GM12878 (cell line): ENCODE data around the gene GNB5. TPM values are rescaled to one million over a fixed set of nuclear protein-coding genes. Genes with fewer than 3 reads are reported as not detected.

Experiments
- ATAC-seq: fragments of 200-7000 bp; cut with Tn5 transposase; 3 replicates; pipeline ENCODE4 v1.9.1; 2020; ENCODE audit warnings: mild to moderate bottlenecking, moderate library complexity
- BruUV-seq: library from RNA; stranded (reverse); fragments of 400-500 nt; replicated peaks from 2 replicates; lab custom pipeline; 2021; lab: Mats Ljungman, UMichigan
- CTCF ChIA-PET: fragments of 300-600 bp; sonication (Branson Sonifier 250); formaldehyde crosslinking; extraction: SDS; loops from one replicate; lab custom pipeline; 2021; ENCODE audit warnings: inconsistent platforms; lab: Yijun Ruan, JAX
- POLR2A ChIA-PET: fragments of 350-600 bp; formaldehyde crosslinking; extraction: SDS; loops from one replicate; lab custom pipeline; 2021; ENCODE audit warnings: inconsistent platforms; lab: Charles Lee
- RAD21 ChIA-PET: fragments of 300-600 bp; sonication (Branson Sonifier 250); formaldehyde crosslinking; loops from one replicate; lab custom pipeline; 2023; ENCODE audit warnings: antibody characterized with exemption; ENCODE audit not compliant: unreplicated experiment; lab: Charles Lee
- SMC1A ChIA-PET: fragments of 300-600 bp; sonication (Branson Sonifier 250); formaldehyde crosslinking; loops from one replicate; lab custom pipeline; 2023; ENCODE audit not compliant: unreplicated experiment, uncharacterized antibody; lab: Charles Lee
- DNase-seq: peaks from one replicate; pipeline ENCODE4 v3.0.0-alpha.2; 2011; ENCODE audit warnings: low read depth, low spot score
- FAIRE-seq: peaks from 3 replicates; lab custom pipeline; 2011; peaks lifted over from hg19 to GRCh38; lab: Jason Lieb, UNC
- H2AFZ ChIP-seq: 2 replicates; pipeline ENCODE4 v1.6.0; 2011; ENCODE audit warnings: low read depth, low read length, control low read depth; ENCODE audit not compliant: control insufficient read depth
- H3K27ac ChIP-seq: 2 replicates; pipeline ENCODE4 v1.5.1; 2011; ENCODE audit warnings: control low read depth; ENCODE audit not compliant: control insufficient read depth, insufficient read depth
- H3K27me3 ChIP-seq, 2 experiments: replicated peaks in 1 of 2; 2 replicates each; pipeline versions ENCODE4 v1.6.0 to v1.6.1; 2011; ENCODE audit warnings: low read length in 1 of 2; ENCODE audit not compliant: control insufficient read depth in 2 of 2, insufficient read depth in 2 of 2
- H3K36me3 ChIP-seq, 2 experiments: 2 replicates each; pipeline ENCODE4 v1.5.1; 2011; ENCODE audit warnings: low read length in 1 of 2; ENCODE audit not compliant: control insufficient read depth in 2 of 2, insufficient read depth in 2 of 2
- H3K4me1 ChIP-seq: 2 replicates; pipeline ENCODE4 v1.6.1; 2011; ENCODE audit warnings: mild to moderate bottlenecking, low read length, moderate library complexity, mixed read lengths; ENCODE audit not compliant: control insufficient read depth, insufficient read depth
- H3K4me2 ChIP-seq: 2 replicates; pipeline ENCODE4 v1.6.0; 2011; ENCODE audit warnings: control low read depth; ENCODE audit not compliant: control insufficient read depth, insufficient read depth
- H3K4me3 ChIP-seq: fragments of 200-600 bp; sonication (generic); 2 replicates; pipeline ENCODE4 v1.5.1; 2016
- H3K79me2 ChIP-seq: 2 replicates; pipeline ENCODE4 v1.6.0; 2011; ENCODE audit warnings: low read length; ENCODE audit not compliant: control insufficient read depth, insufficient read depth
- H3K9ac ChIP-seq: 2 replicates; pipeline ENCODE4 v1.8.0; 2011; ENCODE audit warnings: low read length, control low read depth, mixed read lengths; ENCODE audit not compliant: control insufficient read depth, insufficient read depth
- H3K9me3 ChIP-seq: replicated peaks from 3 replicates; pipeline ENCODE4 v1.5.1; 2011; ENCODE audit warnings: mild to moderate bottlenecking, low read length; ENCODE audit not compliant: control insufficient read depth, insufficient read depth
- H4K20me1 ChIP-seq: 2 replicates; pipeline ENCODE4 v1.6.0; 2011; ENCODE audit not compliant: control insufficient read depth, insufficient read depth
- ATF7 ChIP-seq: fragments of 450-650 bp; IDR thresholded peaks from 2 replicates; pipeline ENCODE4 v1.6.1; 2016; ENCODE audit warnings: low read depth, mild to moderate bottlenecking
- BHLHE40 ChIP-seq, 2 experiments: fragments of 450-650 bp in 1 of 2; IDR thresholded peaks; 2 replicates each; pipeline ENCODE4 v1.6.1; 2011 to 2017; ENCODE audit warnings: low read depth in 2 of 2, borderline replicate concordance in 1 of 2, improper control_type of control experiment in 1 of 2, low read length in 1 of 2, mild to moderate bottlenecking in 1 of 2
- BRCA1 ChIP-seq: IDR thresholded peaks from 2 replicates; pipeline ENCODE4 v1.6.1; 2011; ENCODE audit warnings: low read depth, low read length, improper control_type of control experiment
- EGR1 ChIP-seq, 2 experiments: IDR thresholded peaks; 1 replicate in 1 of 2; 2 replicates in 1 of 2; pipeline ENCODE4 v1.6.1; 2011 to 2012; ENCODE audit warnings: low read depth in 2 of 2, low read length in 2 of 2, borderline replicate concordance in 1 of 2, mild to moderate bottlenecking in 1 of 2, moderate library complexity in 1 of 2
- ESRRA ChIP-seq: IDR thresholded peaks from 2 replicates; pipeline ENCODE4 v1.6.1; 2012; ENCODE audit warnings: mild to moderate bottlenecking, low read length, improper control_type of control experiment
- GATAD2B ChIP-seq: fragments of 450-650 bp; conservative IDR thresholded peaks from 2 replicates; pipeline ENCODE4 v1.6.1; 2017; ENCODE audit warnings: low read depth, mild to moderate bottlenecking, moderate library complexity
- JUNB ChIP-seq: IDR thresholded peaks from 2 replicates; pipeline ENCODE4 v1.6.1; 2016; ENCODE audit warnings: antibody characterized with exemption, mild to moderate bottlenecking
- PAX5 ChIP-seq: IDR thresholded peaks from 2 replicates; pipeline ENCODE4 v1.6.1; 2011; ENCODE audit warnings: low read depth, low read length, borderline replicate concordance
- REST ChIP-seq: IDR thresholded peaks from 2 replicates; pipeline ENCODE4 v1.6.1; 2012; ENCODE audit warnings: mild to moderate bottlenecking, low read depth, low read length
- TCF12 ChIP-seq: IDR thresholded peaks from 2 replicates; pipeline ENCODE4 v1.6.1; 2011; ENCODE audit warnings: low read depth, mild to moderate bottlenecking, low read length
- YY1 ChIP-seq: IDR thresholded peaks from 2 replicates; pipeline ENCODE4 v1.6.1; 2011; ENCODE audit warnings: low read depth, mild to moderate bottlenecking, low read length
- ZZZ3 ChIP-seq: IDR thresholded peaks from 2 replicates; pipeline ENCODE4 v1.6.1; 2011; ENCODE audit warnings: low read depth; ENCODE audit not compliant: control insufficient read depth, insufficient read length
- WGBS: methylation state at CpG from one replicate; pipeline ENCODE4 v1.1.6; 2016; ENCODE audit warnings: low lambda C conversion rate; ENCODE audit not compliant: insufficient replicate concordance, insufficient coverage; ENCODE audit errors: missing lambda C conversion rate; 5-methylcytosine and 5-hydroxymethylcytosine counted together
- in situ Hi-C: fragments of 300-500 bp; cut with MboI; formaldehyde crosslinking; loops from 9 replicates; pipeline ENCODE4 v1.14.3; 2018; ENCODE audit warnings: mixed read lengths
- intact Hi-C: fragments of 100-400 bp; cut with micrococcal nuclease; formaldehyde crosslinking; loops from one replicate; pipeline ENCODE4 v1.14.2; 2022; ENCODE audit not compliant: unreplicated experiment
- polyA plus RNA-seq, 11 experiments: library from polyadenylated mRNA; depleted of rRNA in 4 of 11; unstranded in 6 of 11; stranded (reverse) in 5 of 11; fragments of >200 nt; fragmentation: Nextera tagmentation in 4 of 11; fragmentation: Illumina TruSeq in 1 of 11; extraction: Ambion mirVana in 4 of 11; extraction: Trizol in 1 of 11; gene quantifications; 1 replicate in 1 of 11; 2 replicates in 10 of 11; pipeline versions ENCODE4 v1.2.1 to v1.2.3, GENCODE V29; 2011 to 2016; ENCODE audit warnings: inconsistent platforms in 2 of 11, missing spikeins in 2 of 11, low read depth in 1 of 11
- total RNA-seq, 4 experiments: library from RNA; depleted of rRNA in 3 of 4; stranded (reverse); fragments of >200 nt in 3 of 4; fragmentation: Illumina TruSeq in 1 of 4; extraction: Trizol in 1 of 4; gene quantifications; 2 replicates each; pipeline versions ENCODE4 v1.2.1 to v1.2.3, GENCODE V29; 2013 to 2021
- TF ChIP-seq, protein P1 (sequence below): IDR thresholded peaks from 2 replicates; pipeline ENCODE4 v1.6.1; 2012; ENCODE audit warnings: low read depth, low read length, improper control_type of control experiment
- TF ChIP-seq, protein P2 (sequence below): fragments of 450-650 bp; IDR thresholded peaks from 2 replicates; pipeline ENCODE4 v1.6.1; 2014; ENCODE audit warnings: mild to moderate bottlenecking
- TF ChIP-seq, protein P3 (sequence below): IDR thresholded peaks from 2 replicates; pipeline ENCODE4 v1.6.1; 2011; ENCODE audit warnings: borderline replicate concordance, low read depth, mild to moderate bottlenecking, moderate library complexity, mixed read lengths, low read length; ENCODE audit not compliant: insufficient read depth; ENCODE audit errors: extremely low read length

The GNB5 gene
- total and polyA plus RNA-seq, 10 of the 15 experiments (the other 5 are each of a cell fraction or from before 2014, with no cell fraction given) = 2.4 to 25.9 (median 15.2) TPM

DNA sequence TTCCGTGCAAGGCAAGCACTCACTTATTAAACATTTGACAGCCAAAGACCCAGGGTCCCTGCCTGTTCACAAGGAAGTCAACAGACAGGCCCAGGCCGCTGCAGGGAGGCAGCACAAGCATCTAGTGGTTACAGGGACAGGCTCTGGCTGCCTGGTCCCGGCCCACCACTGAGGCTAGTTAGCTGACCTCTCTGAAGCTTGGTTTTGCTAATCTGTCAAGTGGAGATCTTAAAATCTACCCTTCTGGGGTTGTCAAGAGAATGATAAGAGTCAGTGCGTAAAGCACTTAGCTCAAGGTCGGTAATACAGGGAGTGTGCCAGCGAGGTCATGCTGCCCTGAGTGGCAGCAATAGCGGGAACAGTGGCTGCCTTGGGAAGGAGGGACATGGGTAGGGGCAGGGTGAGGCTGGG lies 6.0 kb downstream of the GNB5 start:
- WGBS = 67% methylated on average over 7 of the region's 7 CpGs
- Histone ChIP-seq H3K9ac (no peak overlapping the region), H3K4me3 (no peak overlapping the region), H2AFZ (no peak overlapping the region), H3K27ac (no peak overlapping the region), H3K79me2 (no peaks in the 10 kb centered on the region), H4K20me1 (no peaks in the 10 kb centered on the region), H3K36me3 (no peaks in the 10 kb centered on the region), H3K4me1 (peaks cover 5% of the 10 kb centered on the region), H3K9me3 (no peaks in the 10 kb centered on the region), H3K27me3 (no peaks in the 10 kb centered on the region), H3K4me2 (no peak overlapping the region)
- ChIA-PET POLR2A (no interaction called here), RAD21 (interaction anchor here (1.4 to 2.7 kb wide), 6 partner anchors 24 to 43 kb away, joined by 3 to 43 read pairs (median 12); no protein-coding TSS in a partner anchor), CTCF (interaction anchor here (0.6 to 10.0 kb wide), 17 partner anchors 9 to 277 kb away, joined by 3 to 235 read pairs (median 6); no protein-coding TSS in a partner anchor), SMC1A (interaction anchor here (1.1 to 4.8 kb wide), 10 partner anchors 9 to 249 kb away, joined by 4 to 93 read pairs (median 11); no protein-coding TSS in a partner anchor)
- intact Hi-C loops = loop anchor here (10.0 kb wide), 1 partner anchor 550 kb away; no protein-coding TSS in a partner anchor
- DNase-seq = no peak
- no peak for FAIRE-seq
- no peak for ATAC-seq
- in situ Hi-C loops = no loop called here
- BruUV-seq = no TSS peak
- TF ChIP-seq GATAD2B (no peak), REST (no peak), PAX5 (no peak), YY1 (no peak), ESRRA (no peak), ZZZ3 (no peak), ATF7 (no peak), BRCA1 (no peak), EGR1 (IDR thresholded peaks at IDR 0.05; ENCODE audit: borderline replicate concordance in 1 of 2, low read depth in 2 of 2, low read length in 2 of 2) (no peak), TCF12 (no peak), BHLHE40 (IDR thresholded peaks at IDR 0.05; ENCODE audit: borderline replicate concordance in 1 of 2, low read depth in 2 of 2, low read length in 1 of 2) (no peak), JUNB (no peak)
- TF ChIP-seq, protein P1, sequence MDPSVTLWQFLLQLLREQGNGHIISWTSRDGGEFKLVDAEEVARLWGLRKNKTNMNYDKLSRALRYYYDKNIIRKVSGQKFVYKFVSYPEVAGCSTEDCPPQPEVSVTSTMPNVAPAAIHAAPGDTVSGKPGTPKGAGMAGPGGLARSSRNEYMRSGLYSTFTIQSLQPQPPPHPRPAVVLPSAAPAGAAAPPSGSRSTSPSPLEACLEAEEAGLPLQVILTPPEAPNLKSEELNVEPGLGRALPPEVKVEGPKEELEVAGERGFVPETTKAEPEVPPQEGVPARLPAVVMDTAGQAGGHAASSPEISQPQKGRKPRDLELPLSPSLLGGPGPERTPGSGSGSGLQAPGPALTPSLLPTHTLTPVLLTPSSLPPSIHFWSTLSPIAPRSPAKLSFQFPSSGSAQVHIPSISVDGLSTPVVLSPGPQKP = no peak
- TF ChIP-seq, protein P2, sequence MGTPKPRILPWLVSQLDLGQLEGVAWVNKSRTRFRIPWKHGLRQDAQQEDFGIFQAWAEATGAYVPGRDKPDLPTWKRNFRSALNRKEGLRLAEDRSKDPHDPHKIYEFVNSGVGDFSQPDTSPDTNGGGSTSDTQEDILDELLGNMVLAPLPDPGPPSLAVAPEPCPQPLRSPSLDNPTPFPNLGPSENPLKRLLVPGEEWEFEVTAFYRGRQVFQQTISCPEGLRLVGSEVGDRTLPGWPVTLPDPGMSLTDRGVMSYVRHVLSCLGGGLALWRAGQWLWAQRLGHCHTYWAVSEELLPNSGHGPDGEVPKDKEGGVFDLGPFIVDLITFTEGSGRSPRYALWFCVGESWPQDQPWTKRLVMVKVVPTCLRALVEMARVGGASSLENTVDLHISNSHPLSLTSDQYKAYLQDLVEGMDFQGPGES = no peak
- TF ChIP-seq, protein P3, sequence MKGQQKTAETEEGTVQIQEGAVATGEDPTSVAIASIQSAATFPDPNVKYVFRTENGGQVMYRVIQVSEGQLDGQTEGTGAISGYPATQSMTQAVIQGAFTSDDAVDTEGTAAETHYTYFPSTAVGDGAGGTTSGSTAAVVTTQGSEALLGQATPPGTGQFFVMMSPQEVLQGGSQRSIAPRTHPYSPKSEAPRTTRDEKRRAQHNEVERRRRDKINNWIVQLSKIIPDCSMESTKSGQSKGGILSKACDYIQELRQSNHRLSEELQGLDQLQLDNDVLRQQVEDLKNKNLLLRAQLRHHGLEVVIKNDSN = no peak
